K562 (cell line): ENCODE results near the gene PRICKLE3. TPM values are rescaled to one million over a fixed set of nuclear protein-coding genes. Genes with fewer than 3 reads are reported as not detected.

Experiments used
- CCAR2 ChIP-seq: fragments of 200-400 bp; formaldehyde crosslinking; IDR thresholded peaks from 2 replicates; pipeline ENCODE4 v1.6.1; 2017; ENCODE audit warnings: mild to moderate bottlenecking, low read depth, low read length
- CTCF ChIP-seq, 3 experiments: IDR thresholded peaks in 2 of 3; conservative IDR thresholded peaks in 1 of 3; 2 replicates each; pipeline ENCODE4 v1.5.1; 2011 to 2012; ENCODE audit warnings: low read length in 3 of 3, mild to moderate bottlenecking in 3 of 3, control low read depth in 2 of 3, improper control_type of control experiment in 1 of 3, inconsistent platforms in 1 of 3, low read depth in 1 of 3, mixed read lengths in 1 of 3, moderate library complexity in 1 of 3; ENCODE audit not compliant: insufficient read depth in 2 of 3
- HSF4 ChIP-seq: fragments of 250-450 bp; sonication (Bioruptor Pico); IDR thresholded peaks from 2 replicates; pipeline ENCODE4 v2.1.2; 2022; ENCODE audit warnings: mild to moderate bottlenecking, moderate library complexity, borderline replicate concordance
- MCM7 ChIP-seq, 2 experiments: fragments of 450-650 bp; IDR thresholded peaks; 2 replicates each; pipeline ENCODE4 v1.6.1; 2016 to 2018
- NFE2L1 ChIP-seq: fragments of 450-650 bp; IDR thresholded peaks from 2 replicates; pipeline ENCODE4 v1.6.1; 2016; ENCODE audit warnings: missing genetic modification characterization, low read depth, mild to moderate bottlenecking, missing compliant biosample characterization, moderate library complexity, borderline replicate concordance
- NR2C2 ChIP-seq, 2 experiments: fragments of 200-800 bp in 1 of 2; sonication (Bioruptor generic) in 1 of 2; sonication (generic) in 1 of 2; formaldehyde crosslinking in 1 of 2; IDR thresholded peaks; 2 replicates each; pipeline versions ENCODE4 v1.6.1 to v1.8.0; 2016 to 2022; ENCODE audit warnings: mild to moderate bottlenecking in 1 of 2, missing compliant biosample characterization in 1 of 2, missing genetic modification characterization in 1 of 2, missing genetic modification reagents in 1 of 2
- ZNF23 ChIP-seq: fragments of 250-450 bp; sonication (Bioruptor Pico); IDR thresholded peaks from 2 replicates; pipeline ENCODE4 v1.4.0; 2020; ENCODE audit warnings: mild to moderate bottlenecking
- ZNF766 ChIP-seq: fragments of 200-800 bp; sonication (Bioruptor generic); conservative IDR thresholded peaks from 2 replicates; pipeline ENCODE4 v1.6.1; 2016; ENCODE audit warnings: missing genetic modification characterization, missing compliant biosample characterization
- polyA plus RNA-seq, 8 experiments: library from polyadenylated mRNA; depleted of rRNA in 4 of 8; stranded (reverse) in 5 of 8; unstranded in 3 of 8; fragments of >200 nt; fragmentation: Nextera tagmentation in 2 of 8; fragmentation: Illumina TruSeq in 1 of 8; extraction: Ambion mirVana in 2 of 8; extraction: Trizol in 1 of 8; gene quantifications; 2 replicates each; pipeline versions ENCODE4 v1.2.1 to v1.2.3, GENCODE V29; 2011 to 2014; ENCODE audit warnings: inconsistent platforms in 1 of 8, missing spikeins in 1 of 8
- total RNA-seq, 7 experiments: library from RNA; depleted of rRNA in 6 of 7; stranded (reverse); fragments of >200 nt in 6 of 7; fragmentation: Illumina TruSeq in 2 of 7; extraction: Trizol in 2 of 7; gene quantifications; 2 replicates each; pipeline versions ENCODE4 v1.2.1 to v1.2.3, GENCODE V29; 2011 to 2021; ENCODE audit warnings: low replicate concordance in 1 of 7
- TF ChIP-seq, protein P1 (sequence below): sonication (generic); formaldehyde crosslinking; IDR thresholded peaks from 2 replicates; pipeline ENCODE4 v1.8.1; 2023; ENCODE audit warnings: missing genetic modification reagents, mild to moderate bottlenecking, borderline replicate concordance

PRICKLE3 gene
- total and polyA plus RNA-seq, 9 of the 15 experiments (the other 6 are each of a cell fraction or from before 2014, with no cell fraction given) = 1.1 to 44.3 (median 14.0) TPM

- TF ChIP-seq, protein P1, sequence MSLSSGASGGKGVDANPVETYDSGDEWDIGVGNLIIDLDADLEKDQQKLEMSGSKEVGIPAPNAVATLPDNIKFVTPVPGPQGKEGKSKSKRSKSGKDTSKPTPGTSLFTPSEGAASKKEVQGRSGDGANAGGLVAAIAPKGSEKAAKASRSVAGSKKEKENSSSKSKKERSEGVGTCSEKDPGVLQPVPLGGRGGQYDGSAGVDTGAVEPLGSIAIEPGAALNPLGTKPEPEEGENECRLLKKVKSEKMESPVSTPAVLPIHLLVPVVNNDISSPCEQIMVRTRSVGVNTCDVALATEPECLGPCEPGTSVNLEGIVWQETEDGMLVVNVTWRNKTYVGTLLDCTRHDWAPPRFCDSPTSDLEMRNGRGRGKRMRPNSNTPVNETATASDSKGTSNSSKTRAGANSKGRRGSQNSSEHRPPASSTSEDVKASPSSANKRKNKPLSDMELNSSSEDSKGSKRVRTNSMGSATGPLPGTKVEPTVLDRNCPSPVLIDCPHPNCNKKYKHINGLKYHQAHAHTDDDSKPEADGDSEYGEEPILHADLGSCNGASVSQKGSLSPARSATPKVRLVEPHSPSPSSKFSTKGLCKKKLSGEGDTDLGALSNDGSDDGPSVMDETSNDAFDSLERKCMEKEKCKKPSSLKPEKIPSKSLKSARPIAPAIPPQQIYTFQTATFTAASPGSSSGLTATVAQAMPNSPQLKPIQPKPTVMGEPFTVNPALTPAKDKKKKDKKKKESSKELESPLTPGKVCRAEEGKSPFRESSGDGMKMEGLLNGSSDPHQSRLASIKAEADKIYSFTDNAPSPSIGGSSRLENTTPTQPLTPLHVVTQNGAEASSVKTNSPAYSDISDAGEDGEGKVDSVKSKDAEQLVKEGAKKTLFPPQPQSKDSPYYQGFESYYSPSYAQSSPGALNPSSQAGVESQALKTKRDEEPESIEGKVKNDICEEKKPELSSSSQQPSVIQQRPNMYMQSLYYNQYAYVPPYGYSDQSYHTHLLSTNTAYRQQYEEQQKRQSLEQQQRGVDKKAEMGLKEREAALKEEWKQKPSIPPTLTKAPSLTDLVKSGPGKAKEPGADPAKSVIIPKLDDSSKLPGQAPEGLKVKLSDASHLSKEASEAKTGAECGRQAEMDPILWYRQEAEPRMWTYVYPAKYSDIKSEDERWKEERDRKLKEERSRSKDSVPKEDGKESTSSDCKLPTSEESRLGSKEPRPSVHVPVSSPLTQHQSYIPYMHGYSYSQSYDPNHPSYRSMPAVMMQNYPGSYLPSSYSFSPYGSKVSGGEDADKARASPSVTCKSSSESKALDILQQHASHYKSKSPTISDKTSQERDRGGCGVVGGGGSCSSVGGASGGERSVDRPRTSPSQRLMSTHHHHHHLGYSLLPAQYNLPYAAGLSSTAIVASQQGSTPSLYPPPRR (CRISPR knock-in tag) = no peak
- TF ChIP-seq NR2C2 (CRISPR knock-in tag; IDR thresholded peaks at IDR 0.05) (no peak), NR2C2 (tag; IDR thresholded peaks at IDR 0.05) (no peak), ZNF23 (CRISPR knock-in tag) (no peak), CTCF (IDR thresholded peaks at IDR 0.05 in 2 of 3, conservative IDR thresholded peaks at IDR 0.05 in 1 of 3; ENCODE audit: insufficient read depth in 2 of 3, low read depth in 1 of 3, low read length in 3 of 3) (peak; percentile 57 to 80 (median 64)), HSF4 (CRISPR knock-in tag) (no peak), ZNF766 (CRISPR knock-in tag) (no peak), MCM7 (IDR thresholded peaks at IDR 0.05) (no peak), NFE2L1 (no peak), CCAR2 (no peak)
Observed at GRCh38 chrX:49192722-49193328, 6.7 kb upstream of the PRICKLE3 start (continued).
